ENCODE results near the gene HK2. TPM values are rescaled to one million over a fixed set of nuclear protein-coding genes. Genes with fewer than 3 reads are reported as not detected.

HK2 gene
- total and polyA plus RNA-seq, 2 of the 4 experiments (the other 2 are of a cell fraction), result 17.4 to 20.9 TPM

- dilution Hi-C loops (cut with HindIII; ENCODE audit: low sequenced_read_pairs, unreplicated experiment) (no loop called here), in situ Hi-C loops (cut with MboI; ENCODE audit: low sequenced_read_pairs) (no loop called here), intact Hi-C loops (cut with micrococcal nuclease) (no loop called here)
- 100% methylated on average over 1 of the region's 6 CpGs; no CpG with 5 or more reads in 1 of the 2 experiments for WGBS, 2 experiments (ENCODE audit: extremely low coverage in 2 of 2, insufficient read length in 1 of 2)
- no TSS peak for BruUV-seq (replicated peaks)
- peak overlapping the region; percentile 58 to 79 for H4K8ac ChIP-seq (ENCODE audit: low read depth in 2 of 2, low read length in 2 of 2)
- TF ChIP-seq CEBPB (IDR thresholded peaks at IDR 0.05; ENCODE audit: low read depth, low read length), result peak; percentile 92
- TF ChIP-seq CTCF (conservative IDR thresholded peaks at IDR 0.05; ENCODE audit: low read depth, low read length), result no peak
- ChIA-PET CTCF (interaction anchor here (0.7 kb wide), 1 partner anchor 722 kb away, joined by 3 read pairs; no protein-coding TSS in a partner anchor), POLR2A (ENCODE audit: unreplicated experiment) (no interaction called here)
- H4K20me1 ChIP-seq (ENCODE audit: insufficient read depth, low read length), result no peaks in the 10 kb centered on the region
- H2AFZ ChIP-seq (replicated peaks; ENCODE audit: low read length, poor library complexity), result peak overlapping the region; percentile 76
- peak overlapping the region; percentile 56 for H2AK9ac ChIP-seq (replicated peaks; ENCODE audit: low read depth, low read length, poor library complexity)
- H3K4me3 ChIP-seq (ENCODE audit: insufficient read depth, low read depth, low read length), result no peak overlapping the region
- ATAC-seq (ENCODE audit: low read depth) (peak; percentile 77), DNase-seq (peak; percentile 78)
- H3K9me1 ChIP-seq (ENCODE audit: insufficient read depth, low read length), result peaks cover 6% of the 10 kb centered on the region; the same call in 1 of the 2 replicates
- H3K18ac ChIP-seq (ENCODE audit: low read depth, low read length), result peak overlapping the region; percentile 42; the same call in 1 of the 2 replicates
- H3K36me3 ChIP-seq (ENCODE audit: control insufficient read depth, insufficient read depth, low read length), result peaks cover 26% of the 10 kb centered on the region
- no peaks in the 10 kb centered on the region for H3K27me3 ChIP-seq (ENCODE audit: control insufficient read depth, insufficient read depth, low read length)
- peak overlapping the region; percentile 75 for H3K14ac ChIP-seq (replicated peaks; ENCODE audit: low read depth, low read length)
- H3K4ac ChIP-seq (ENCODE audit: low read depth, low read length), result peak overlapping the region; percentile 82
- peak overlapping the region; percentile 60 for H4K91ac ChIP-seq (ENCODE audit: insufficient read depth, low read depth, low read length)
- peak overlapping the region; percentile 13; the same call in 1 of the 2 replicates for H3K9ac ChIP-seq (ENCODE audit: low read depth, low read length)
- H2BK5ac ChIP-seq (ENCODE audit: low read depth, low read length, poor library complexity, severe bottlenecking), result peak overlapping the region; percentile 78
- no peak overlapping the region for H3K4me2 ChIP-seq (ENCODE audit: low read depth, low read length)
- peaks cover 17% of the 10 kb centered on the region for H3K4me1 ChIP-seq (ENCODE audit: control insufficient read depth, insufficient read depth, low read length)
- H4K5ac ChIP-seq (ENCODE audit: low read depth, low read length), result peak overlapping the region; percentile 21
- H2BK15ac ChIP-seq (ENCODE audit: low read depth, low read length), result peak overlapping the region; percentile 79; the same call in 1 of the 3 replicates
- peak overlapping the region; percentile 74; the same call in 1 of the 2 replicates for H3K23ac ChIP-seq (ENCODE audit: low read depth, low read length)
- H2BK120ac ChIP-seq (ENCODE audit: low read depth, low read length), result peak overlapping the region; percentile 93
- peaks cover 4 to 7% of the 10 kb centered on the region in 2 experiments; a peak in 3 of 4 replicates for H3K79me1 ChIP-seq (ENCODE audit: low read depth in 1 of 2, low read length in 2 of 2)
- H3K9me3 ChIP-seq (ENCODE audit: control insufficient read depth, insufficient read depth, low read length), result no peaks in the 10 kb centered on the region
- H3K27ac ChIP-seq (ENCODE audit: insufficient read depth, low read length), result peak overlapping the region; percentile 78
- peak overlapping the region; percentile 62; the same call in 1 of the 2 replicates for H3K56ac ChIP-seq (ENCODE audit: extremely low read depth, insufficient read depth, low read length)
- peak overlapping the region; percentile 67 for H2BK20ac ChIP-seq (ENCODE audit: low read depth, low read length)
- H2AK5ac ChIP-seq (ENCODE audit: low read depth, low read length), result peak overlapping the region; percentile 52
Measured at GRCh38 chr2:74894272-74894981, 60.5 kb downstream of the HK2 start.

All from IMR-90 (cell line).